SK-N-DZ (cell line): ENCODE measurements around the gene KCTD7. TPM values are rescaled to one million over a fixed set of nuclear protein-coding genes. Genes with fewer than 3 reads are reported as not detected.
A peak's percentile ranks its signal among the peaks of the same experiment; 100 is the strongest.
"Not testable (repeated sequence)": the region's sequence is repeated elsewhere in the genome, so short reads cannot be mapped to it uniquely, and the experiment has no call there.

ENCODE experiments used
- DNase-seq: peaks from one replicate; pipeline ENCODE4 v3.0.0-alpha.2; 2015; ENCODE audit warnings: low spot score
- polyA plus RNA-seq, 2 experiments: library from polyadenylated mRNA; depleted of rRNA; stranded (reverse); fragments of >200 nt; gene quantifications; 2 replicates each; pipeline ENCODE4 v1.2.3, GENCODE V29; 2014

The KCTD7 gene
- 18.1 and 18.7 TPM in 2 replicates for polyA plus RNA-seq (2014; cell fraction: cytosol; rRNA removed)
- polyA plus RNA-seq (2014; cell fraction: nucleus; rRNA removed), result 22.0 and 39.6 TPM in 2 replicates

DNA sequence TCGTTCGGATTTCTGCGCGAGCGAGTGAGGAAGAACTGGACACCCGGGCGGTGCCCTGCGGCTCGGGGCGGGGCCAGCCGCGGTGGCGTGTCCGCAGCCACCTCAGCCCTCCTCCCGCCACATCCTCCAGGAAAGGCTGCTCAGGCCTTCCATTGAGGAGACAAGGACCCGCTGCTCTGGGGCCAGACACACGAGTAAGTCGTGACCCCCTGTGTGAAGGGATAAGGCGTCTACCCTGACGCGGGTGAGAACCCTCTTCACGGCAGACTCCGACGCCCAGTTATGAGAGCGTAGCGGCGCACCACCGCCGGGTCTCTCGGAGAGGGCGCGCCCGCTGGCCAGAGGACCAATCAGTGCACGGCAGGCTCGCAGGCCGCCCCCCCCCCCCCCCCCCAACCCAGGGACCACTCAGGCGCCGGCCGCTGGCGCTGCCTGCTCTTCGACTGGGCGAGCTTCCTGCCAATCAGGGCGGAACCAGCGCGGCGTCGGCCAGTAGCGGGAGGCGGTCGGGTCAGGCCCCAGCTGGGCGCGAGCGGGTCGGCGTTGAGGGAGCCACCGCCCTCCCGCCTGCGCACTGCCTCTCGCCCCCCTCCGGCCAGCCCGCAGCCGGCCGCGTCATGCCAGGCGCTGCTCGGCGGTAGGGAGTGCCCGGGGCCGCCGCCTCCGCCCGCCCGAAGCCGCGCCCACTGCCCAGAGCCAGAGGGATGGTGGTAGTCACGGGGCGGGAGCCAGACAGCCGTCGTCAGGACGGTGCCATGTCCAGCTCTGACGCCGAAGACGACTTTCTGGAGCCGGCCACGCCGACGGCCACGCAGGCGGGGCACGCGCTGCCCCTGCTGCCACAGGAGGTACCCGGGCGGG lies at the start of gene KCTD7:
KCTD7 (plus strand) TSS at position 521 of the 861 bp plus-strand sequence; CDS start at position 705, 184 bp downstream.
- DNase-seq, result peak; percentile 96

DNA sequence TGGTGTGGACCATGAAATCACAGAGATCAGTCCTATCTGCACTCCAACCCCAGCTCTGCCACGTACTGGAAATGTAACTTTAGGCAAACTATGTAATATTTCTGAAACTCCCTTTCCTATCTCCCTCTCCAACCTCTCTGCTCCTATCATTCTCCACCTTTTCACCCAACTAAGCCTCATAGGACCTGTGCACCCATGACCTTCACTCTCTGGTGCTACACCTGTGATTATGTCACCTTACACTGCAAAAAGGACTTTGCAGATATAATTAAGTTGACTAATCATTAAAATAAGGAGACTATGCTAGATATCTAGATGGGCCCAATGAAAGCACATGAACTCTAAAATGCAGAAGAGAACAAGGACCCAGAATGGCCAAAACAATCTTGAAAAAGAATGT lies 48.3 kb upstream of the KCTD7 start:
- DNase-seq, result not testable (repeated sequence)

DNA sequence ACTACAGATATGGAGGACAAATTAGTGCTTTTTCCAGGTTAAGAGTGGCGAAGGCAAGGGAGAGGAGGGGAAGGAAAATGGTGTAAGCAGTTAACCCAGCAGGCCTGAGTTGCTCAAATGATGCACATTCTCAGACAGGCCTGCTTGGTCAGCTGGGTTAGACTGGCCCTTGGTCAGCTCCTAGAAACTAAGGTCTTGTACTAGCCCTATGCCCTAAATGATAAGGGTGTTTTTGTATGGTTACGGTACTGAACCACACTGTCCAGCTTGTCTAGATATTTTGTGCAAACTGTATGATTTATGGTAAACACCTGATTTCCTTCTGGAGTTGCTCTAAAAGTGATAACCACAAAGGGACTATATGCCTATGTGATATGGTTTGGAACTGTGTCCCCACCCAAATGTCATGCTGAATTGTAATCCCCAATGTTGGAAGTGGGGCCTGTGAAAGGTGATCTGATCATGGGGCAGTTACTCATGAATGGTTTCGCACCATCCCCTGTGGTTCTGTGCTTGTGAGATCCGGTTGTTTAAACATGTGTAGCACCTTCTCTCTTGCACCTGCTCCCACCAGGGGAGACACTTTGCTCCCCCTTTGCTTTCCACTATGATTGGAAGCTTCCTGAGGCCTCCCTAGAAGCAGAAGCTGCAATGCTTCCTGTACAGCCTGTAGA lies 45.7 kb upstream of the KCTD7 start:
- DNase-seq, result not testable (repeated sequence)

DNA sequence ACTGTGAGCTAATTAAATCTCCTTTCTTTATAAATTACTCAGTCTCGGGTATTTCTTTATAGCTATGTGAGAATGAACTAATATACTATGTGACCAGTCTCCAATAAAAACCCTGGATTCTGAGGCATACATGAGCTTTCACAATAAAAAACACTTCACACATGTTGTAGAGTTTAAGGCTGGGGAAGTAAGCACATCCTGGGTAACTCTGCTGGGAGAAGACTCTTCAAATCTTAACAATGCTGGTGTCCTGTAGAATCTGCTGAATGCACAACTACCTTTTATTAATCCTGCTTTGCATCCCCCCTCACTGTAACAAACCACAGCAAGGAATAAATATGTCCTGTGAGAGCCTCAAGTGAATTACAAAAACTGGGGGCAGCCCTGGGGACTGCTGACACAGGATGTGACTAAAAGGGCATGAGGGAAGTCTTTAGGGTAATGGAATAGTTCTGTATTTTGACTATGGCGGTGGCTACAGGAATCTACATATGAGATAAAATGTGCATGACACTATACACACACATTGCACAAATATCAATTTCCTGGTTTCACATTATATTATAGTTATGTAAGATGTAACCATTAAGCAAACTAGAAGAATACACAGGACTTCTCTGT lies 45.1 kb upstream of the KCTD7 start:
- DNase-seq, result no peak

DNA sequence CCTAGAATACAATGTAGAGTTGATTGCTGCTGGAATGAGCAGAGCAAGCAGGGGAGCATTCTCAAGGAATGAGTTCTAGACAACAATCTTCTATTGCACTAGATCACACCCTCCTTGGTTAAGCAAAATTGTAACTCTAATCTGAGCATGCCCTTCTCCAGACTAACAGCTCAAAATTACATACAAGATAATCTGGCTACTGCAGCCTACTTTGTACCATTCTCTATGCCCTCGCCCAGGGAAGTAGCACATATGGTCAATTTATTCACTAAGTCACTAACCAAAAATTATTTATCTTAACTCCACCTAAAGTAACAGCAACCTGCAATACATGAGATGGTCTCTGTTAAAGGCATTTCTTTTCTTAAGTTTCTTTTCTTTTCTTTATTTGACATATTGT lies 42.5 kb upstream of the KCTD7 start:
- no peak for DNase-seq

DNA sequence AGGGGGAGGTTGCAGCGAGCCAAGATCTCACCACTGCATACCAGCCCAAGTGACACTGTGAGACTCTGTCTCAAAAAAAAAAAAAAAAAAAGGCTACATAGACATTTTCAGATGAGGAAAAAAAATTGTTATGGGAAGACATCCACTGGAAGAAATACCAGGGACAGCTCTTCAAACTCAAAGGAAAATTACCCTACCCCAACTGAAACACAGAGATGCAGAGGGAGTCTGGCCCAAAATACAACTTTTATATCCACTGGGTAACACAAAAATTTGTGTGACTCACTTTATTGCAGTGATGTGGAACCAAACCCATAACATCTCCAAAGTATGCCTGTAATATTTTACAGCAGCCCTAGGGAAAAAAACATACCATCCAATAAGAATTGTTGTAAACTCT lies 40.5 kb upstream of the KCTD7 start:
- not testable (repeated sequence) for DNase-seq

DNA sequence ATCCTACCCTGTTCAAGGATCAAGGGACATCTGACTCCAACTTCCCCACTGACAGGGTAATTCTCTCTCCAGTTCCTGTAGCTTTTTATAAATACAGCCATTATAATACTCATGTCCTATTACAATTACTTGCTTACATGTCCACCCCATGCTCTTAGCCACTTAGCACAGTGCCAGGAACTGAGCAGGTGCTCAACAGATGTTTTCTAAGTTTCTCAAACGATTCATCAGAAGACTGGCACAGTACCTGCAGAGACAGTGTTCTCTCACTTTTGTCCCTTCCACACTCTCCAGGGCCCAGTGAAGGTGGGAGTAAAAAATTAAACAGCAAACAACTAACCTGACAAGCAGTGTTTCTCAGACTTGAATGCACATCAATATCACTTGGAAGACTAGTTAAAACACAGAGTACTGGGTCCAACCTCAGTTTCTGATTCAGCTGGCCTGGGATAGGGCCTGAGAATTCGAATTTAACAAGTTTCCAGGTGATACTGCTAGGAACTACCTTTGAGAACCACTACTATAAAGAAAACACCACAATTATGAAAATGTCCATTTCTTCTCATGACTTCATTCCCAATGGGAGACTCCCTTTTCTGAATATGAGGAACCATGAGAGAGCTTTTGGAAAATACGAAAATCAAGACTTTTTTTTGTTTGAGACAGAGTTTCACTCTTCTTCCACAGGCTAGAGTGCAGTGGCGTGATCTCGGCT lies 39.7 kb upstream of the KCTD7 start:
- not testable (repeated sequence) for DNase-seq

DNA sequence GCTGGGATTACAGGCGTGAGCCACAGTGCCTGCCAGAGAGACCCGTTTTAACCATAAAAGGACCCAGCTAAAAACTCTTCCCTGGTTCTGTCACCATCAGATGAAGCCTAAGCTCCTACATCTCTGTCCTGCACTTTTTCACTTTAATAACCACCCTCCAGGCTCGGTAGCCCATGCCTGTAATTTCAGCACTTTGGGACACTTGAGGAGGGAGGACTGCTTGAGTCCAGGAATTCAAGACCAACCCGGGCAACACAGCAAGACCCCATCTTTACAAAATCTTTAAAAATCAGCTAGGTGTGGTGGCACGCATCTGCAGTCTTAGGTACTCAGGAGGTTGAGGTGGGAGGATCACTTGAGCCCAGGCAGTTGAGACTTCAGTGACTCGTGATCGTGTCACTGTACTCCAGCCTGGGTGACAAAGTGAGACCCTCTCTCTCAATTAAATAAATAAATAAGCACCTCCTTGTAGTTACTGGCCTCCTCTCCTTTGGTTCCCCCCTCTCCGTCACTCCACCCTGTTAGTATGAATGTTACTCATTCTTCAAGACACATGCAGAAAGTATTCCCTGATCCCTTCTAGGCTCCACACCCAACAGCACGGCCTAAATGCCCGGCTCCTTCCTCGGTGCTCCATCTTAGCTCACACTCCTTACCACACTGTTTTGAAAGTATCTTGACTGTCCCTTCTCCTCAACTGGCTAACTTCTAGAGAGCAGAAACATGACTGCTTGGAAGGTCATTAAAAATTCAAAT lies 38.2 kb upstream of the KCTD7 start:
- not testable (repeated sequence) for DNase-seq

DNA sequence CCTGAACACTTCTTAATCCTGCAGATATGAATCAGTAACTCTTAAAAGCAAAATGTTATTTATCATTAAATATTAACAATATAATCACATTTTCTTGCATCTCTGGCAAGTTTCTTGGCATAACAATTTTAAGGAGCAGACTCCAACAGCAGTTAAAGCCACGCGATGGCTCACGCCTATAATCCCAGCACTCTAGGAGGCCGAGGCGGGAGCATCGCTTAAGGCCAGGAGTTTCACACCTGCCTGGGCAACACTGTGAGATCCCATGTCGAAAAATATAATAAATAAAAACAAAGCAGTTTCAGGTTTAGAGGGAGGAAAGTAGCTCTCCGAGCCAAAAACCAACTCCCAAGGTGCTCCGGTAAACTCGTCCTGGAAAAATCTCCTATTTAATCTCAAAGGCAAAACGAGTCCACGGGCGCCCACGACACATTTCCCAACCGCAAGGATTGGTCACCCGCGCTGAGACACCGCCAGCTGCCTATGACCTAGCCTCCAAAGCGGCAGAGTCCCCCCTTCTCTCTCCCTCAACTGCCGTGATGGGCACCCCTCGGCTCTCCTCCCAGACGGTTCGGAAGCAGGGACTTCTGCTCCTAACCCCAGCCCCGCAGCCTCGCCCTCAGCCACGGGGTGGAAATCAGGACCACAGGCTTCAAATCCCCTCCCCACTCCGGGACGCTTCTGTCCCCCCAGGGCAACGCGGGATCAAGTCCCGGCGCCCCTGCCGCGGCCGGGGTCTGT lies 37.5 kb upstream of the KCTD7 start:
- DNase-seq, result not testable (repeated sequence)

DNA sequence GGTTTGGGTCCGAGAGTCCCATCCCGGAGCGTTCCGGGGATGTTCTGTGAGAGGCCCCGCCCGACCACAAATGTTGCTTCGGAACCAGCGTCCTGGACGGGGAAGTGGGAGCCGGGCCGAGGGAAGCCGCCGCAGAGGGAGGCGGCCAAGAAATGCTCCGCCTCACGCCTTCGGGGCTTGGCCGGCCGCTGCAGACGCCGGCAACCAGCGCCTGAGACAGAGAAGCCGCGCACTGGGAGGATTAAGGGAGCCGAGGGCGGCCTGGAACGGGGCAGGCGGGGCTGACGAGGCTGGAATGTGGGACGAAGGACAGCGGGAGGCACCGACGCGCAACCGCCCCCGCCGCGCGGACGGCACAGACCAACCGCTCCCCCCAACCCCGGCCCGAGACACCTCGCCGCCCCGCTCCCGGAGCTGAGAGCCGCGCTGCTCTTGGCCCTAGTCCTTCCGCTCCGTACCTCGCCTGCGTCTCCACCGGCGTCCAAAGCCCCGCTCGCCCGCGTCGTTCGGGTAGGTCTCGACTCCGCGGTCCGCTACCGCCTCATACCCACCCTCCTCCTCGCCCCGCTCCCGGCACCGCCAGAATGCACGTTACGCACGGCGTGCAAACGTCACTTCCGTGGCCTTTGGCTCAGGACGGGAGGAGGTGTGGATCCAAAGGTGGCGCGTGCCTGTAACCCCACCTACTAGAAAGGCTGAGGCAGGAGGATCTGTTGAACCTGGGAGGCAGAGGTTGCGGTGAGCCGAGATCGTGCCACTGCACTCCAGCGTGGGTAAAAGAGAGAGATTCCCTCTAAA lies 36.7 kb upstream of the KCTD7 start:
- DNase-seq, result peak; percentile 89

DNA sequence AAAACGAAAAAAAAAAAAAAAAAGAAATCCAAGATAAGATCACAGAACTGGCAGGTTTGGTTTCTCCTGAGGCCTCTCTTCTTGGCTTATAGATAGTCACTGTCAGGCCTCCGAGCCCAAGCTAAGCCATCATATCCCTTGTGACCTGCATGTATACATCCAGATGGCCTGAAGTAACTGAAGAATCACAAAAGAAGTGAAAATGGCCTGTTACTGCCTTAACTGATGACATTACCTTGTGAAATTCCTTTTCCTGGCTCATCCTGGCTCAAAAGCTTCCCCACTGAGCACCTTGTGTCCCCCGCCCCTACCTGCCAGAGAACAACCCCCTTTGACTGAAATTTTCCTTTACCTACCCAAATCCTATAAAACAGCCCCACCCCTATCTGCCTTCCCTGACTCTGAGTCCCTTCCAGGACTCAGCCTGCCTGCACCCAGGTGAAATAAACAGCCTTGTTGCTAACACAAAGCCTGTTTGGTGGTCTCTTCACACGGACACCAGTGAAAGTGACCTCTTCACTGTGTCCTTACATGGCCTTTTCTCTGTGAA lies 36.0 kb upstream of the KCTD7 start:
- DNase-seq, result not testable (repeated sequence)

DNA sequence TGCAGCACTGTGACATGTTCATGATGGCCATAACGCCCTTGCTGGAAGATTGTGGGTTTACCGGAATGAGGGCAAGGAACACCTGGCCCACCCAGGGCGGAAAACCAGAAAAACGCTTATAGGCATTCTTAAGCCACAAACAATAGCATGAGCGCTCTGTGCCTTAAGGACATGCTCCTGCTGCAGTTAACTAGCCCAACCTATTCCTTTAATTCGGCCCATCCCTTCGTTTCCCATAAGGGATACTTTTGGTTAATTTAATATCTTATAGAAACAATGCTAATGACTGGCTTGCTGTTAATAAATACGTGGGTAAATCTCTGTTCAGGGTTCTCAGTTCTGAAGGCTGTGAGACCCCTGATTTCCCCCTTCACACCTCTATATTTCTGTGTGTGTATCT lies 34.6 kb upstream of the KCTD7 start:
- not testable (repeated sequence) for DNase-seq

DNA sequence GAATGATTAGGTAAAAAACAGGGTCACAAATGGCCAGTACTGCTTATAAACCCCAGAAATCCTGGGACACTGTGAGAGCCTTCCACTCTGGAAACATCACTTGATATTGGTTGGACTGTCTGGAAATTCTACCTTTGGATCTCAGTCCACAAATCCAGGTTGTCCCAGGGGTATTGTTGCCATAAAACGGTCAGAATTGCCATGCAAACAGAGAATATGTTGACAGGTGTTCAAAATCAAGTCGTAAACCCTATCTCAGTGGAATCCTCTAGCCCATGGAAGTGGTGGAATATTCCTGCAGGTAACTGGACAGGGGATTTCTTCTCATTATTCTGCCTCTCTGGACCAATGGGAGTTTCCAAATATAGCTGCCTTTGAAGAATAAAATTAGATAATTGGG lies 31.2 kb upstream of the KCTD7 start:
- no peak for DNase-seq

DNA sequence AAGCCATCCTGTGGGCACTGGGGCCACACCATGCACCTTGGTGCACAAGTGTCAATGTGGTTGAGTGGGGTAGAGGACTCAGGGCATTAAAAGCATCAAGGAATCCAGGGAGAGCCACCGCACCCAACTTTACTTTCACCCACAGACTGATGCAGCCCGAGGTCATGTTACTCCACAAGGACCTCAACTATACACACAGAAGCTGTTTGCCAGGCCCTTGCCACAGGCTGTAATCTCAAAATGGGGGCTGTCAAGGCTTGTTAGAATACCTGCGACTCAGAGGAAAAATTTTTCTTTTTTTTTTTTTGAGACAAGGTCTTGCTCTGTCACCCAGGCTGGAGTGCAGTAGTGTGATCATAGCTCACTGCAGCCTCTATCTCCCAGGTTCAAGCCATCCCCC lies 26.5 kb upstream of the KCTD7 start:
- no peak for DNase-seq

DNA sequence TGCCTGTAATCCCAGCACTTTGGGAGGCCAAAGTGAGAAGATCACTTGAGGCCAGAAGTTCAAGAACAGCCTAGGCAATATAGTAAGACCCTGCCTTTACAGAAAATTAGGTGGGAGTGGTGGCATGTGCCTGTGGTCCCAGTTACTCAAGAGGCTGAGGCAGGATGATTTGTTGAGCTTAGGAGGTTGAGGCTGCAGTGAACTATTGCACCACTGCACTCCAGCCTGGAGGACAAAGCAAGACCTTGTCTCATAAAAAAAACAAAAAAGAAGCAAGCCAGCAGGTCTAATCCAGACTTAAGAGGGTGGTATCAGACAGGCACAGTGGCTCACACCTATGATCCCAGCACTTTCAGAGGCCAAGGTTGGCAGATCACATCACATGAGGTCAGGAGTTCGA lies 24.5 kb upstream of the KCTD7 start:
- no peak for DNase-seq

DNA sequence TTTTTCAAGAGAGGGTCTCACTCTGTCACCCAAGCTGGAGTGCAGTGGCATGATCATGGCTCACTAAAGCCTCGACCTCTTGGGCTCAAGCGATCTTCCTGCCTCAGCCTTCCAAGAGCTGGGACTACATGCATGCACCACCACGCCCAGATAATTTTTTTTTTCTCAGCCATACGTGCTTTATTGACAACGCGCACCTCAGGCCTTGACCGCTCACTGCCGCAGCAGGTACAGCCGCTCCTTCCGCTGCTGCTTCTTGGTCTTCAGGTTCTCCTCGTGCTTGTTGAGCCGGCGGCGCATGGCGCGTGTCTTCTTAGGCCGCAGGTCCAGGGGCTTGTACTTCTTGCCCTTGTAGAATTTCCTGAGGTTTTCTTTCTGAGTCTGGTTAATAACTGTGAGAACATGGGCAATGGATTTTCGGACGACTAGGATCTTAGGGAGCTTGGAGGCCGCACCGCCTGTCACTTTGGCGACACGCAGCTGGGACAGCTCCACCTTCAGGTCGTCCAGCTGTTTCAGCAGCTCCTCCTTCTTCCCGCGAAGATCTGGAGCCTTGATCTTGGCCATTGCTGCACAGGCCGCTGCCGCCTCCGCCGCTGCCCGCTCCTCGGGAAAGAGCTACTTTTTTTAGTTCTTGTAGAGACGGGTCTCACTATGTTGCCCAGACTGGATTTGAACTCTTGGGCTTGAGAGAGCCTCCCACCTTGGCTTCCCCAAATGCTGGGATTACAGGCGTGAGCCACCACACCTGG lies 22.0 kb upstream of the KCTD7 start:
- DNase-seq, result not testable (repeated sequence)

DNA sequence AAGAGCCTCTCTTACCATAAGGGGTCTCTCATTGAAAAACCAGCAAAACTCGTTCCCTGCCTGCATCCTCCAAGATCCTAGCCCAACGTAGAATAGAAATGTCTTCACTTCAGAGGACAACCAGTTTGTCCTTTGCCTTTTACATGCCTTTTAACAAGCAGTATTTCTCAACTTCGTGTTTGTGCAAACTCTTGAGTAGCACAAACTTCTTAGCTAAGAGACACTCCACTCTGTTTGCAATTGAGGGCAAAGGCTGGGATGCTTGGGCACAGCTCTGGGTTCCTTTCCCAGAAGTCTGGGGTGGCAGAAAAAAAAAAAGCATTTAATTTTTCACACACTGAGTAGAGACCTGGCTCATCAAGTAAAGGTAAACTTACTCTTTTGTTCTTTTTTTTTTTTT lies 19.5 kb upstream of the KCTD7 start:
- DNase-seq, result no peak

DNA sequence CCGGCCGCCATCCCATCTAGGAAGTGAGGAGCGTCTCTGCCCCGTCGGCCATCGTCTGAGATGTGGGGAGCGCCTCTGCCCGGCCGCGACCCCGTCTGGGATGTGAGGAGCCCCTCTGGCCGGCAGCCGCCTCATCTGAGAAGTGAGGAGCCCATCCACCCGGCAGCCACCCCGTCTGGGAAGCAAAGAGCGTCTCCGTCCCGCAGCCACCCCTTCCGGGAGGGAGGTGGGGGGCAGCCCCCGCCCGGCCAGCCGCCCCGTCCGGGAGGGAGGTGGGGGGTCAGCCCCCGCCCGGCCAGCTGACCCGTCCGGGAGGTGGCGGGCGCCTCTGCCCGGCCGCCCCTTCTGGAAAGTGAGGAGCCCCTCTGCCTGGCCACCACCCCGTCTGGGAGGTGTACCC lies 14.1 kb upstream of the KCTD7 start:
- not testable (repeated sequence) for DNase-seq
